ENCODE results near the gene BRDT. TPM values are rescaled to one million over a fixed set of nuclear protein-coding genes. Genes with fewer than 3 reads are reported as not detected.

BRDT gene
- total and polyA plus RNA-seq, 2 of the 13 experiments (the other 11 are each of a cell fraction or from before 2014, with no cell fraction given): not detected

DNA sequence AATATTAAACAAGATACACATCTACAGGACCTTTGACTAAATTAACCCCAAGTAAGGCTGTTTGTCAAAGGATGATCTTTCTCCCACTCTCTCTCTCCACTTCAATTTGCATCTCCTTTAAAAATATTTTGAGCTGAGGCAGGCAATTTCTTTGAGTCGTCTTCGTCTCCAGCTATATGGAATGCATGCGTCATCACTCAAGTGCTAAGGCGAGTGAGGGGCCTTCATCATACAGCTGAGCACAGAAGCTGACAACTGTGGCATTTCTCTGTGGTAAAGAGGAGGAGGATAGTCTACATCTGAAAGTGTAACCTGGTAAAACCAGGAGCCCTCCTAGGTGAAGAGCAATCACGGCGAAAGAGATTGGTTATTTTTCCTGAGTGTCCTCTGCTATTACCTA, 88.2 kb downstream of the BRDT start:
- intact Hi-C loops (cut with micrococcal nuclease; ENCODE audit: unreplicated experiment): no loop called here
- Histone ChIP-seq H3K9ac (ENCODE audit: insufficient read depth, low read depth, low read length) (no peak overlapping the region), H2AFZ (ENCODE audit: low read length) (no peak overlapping the region), H3K27ac (ENCODE audit: extremely low read length, insufficient read depth, low read length) (no peak overlapping the region), H3K36me3 (replicated peaks in 1 of 2; ENCODE audit: control insufficient read depth in 1 of 2, insufficient read depth in 2 of 2, low read length in 2 of 2) (no peaks in the 10 kb centered on the region), H3K4me1 (ENCODE audit: insufficient read depth, low read length) (peaks cover 14% of the 10 kb centered on the region), H3K79me2 (ENCODE audit: insufficient read depth, low read length) (no peaks in the 10 kb centered on the region), H3K27me3 (ENCODE audit: control insufficient read depth in 1 of 2, insufficient read depth in 2 of 2, low read length in 2 of 2) (peaks cover 0 to 3% of the 10 kb centered on the region in 2 experiments; a peak in 1 of 5 replicates), H3K9me3 (ENCODE audit: low read length) (no peaks in the 10 kb centered on the region), H3K4me3 (replicated peaks in 1 of 3; ENCODE audit: insufficient read depth in 1 of 3, low read depth in 2 of 3, low read length in 3 of 3) (no peak overlapping the region), H3K4me2 (ENCODE audit: low read depth, low read length) (no peak overlapping the region), H4K20me1 (ENCODE audit: insufficient read depth, low read length) (no peaks in the 10 kb centered on the region)
- no peak for ATAC-seq
- in situ Hi-C loops (cut with HindIII; ENCODE audit: extremely low pct_ligation_motif_present, low pct_unique_long_range_greater_than_20kb): no loop called here
- BruUV-seq (replicated peaks): no TSS peak
- ChIA-PET CTCF (ENCODE audit: low intra/inter-chr PET ratio, low total read pairs) (no interaction called here), POLR2A (no interaction called here)
- DNase-seq (ENCODE audit: low spot score): no peak
- WGBS (ENCODE audit: low lambda C conversion rate): 86% methylated on average over 6 of the region's 6 CpGs
- no peak for FAIRE-seq
- no peak for TF ChIP-seq KDM3A (CRISPR knock-in tag; IDR thresholded peaks at IDR 0.05; ENCODE audit: low read depth)
- TF ChIP-seq ZNF142 (CRISPR knock-in tag; IDR thresholded peaks at IDR 0.05): no peak
- no peak for TF ChIP-seq PLRG1 (conservative IDR thresholded peaks at IDR 0.05)
- TF ChIP-seq KAT7 (CRISPR knock-in tag; IDR thresholded peaks at IDR 0.05; ENCODE audit: borderline replicate concordance): no peak
- no peak for TF ChIP-seq CSRNP2 (CRISPR knock-in tag; conservative IDR thresholded peaks at IDR 0.05; ENCODE audit: low read depth)
- no peak for TF ChIP-seq NONO (IDR thresholded peaks at IDR 0.05)
- no peak for TF ChIP-seq NONO (CRISPR knock-in tag; conservative IDR thresholded peaks at IDR 0.05)
- TF ChIP-seq, protein P1, sequence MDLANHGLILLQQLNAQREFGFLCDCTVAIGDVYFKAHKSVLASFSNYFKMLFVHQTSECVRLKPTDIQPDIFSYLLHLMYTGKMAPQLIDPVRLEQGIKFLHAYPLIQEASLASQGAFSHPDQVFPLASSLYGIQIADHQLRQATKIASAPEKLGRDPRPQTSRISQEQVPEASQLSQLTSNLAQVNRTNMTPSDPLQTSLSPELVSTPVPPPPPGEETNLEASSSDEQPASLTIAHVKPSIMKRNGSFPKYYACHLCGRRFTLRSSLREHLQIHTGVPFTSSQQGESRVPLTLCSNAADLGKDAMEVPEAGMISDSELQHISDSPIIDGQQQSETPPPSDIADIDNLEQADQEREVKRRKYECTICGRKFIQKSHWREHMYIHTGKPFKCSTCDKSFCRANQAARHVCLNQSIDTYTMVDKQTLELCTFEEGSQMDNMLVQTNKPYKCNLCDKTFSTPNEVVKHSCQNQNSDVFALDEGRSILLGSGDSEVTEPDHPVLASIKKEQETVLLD (CRISPR knock-in tag; IDR thresholded peaks at IDR 0.05; ENCODE audit: low read depth): no peak
- TF ChIP-seq E2F5 (CRISPR knock-in tag; conservative IDR thresholded peaks at IDR 0.05): no peak
- TF ChIP-seq, protein P2, sequence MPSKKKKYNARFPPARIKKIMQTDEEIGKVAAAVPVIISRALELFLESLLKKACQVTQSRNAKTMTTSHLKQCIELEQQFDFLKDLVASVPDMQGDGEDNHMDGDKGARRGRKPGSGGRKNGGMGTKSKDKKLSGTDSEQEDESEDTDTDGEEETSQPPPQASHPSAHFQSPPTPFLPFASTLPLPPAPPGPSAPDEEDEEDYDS (CRISPR knock-in tag; IDR thresholded peaks at IDR 0.05): no peak
- no peak for TF ChIP-seq SATB2 (CRISPR knock-in tag; IDR thresholded peaks at IDR 0.05)
- TF ChIP-seq ZNF160 (CRISPR knock-in tag; IDR thresholded peaks at IDR 0.05): no peak
- no peak for TF ChIP-seq ZNF235 (CRISPR knock-in tag; IDR thresholded peaks at IDR 0.05; ENCODE audit: borderline replicate concordance)
- TF ChIP-seq ISX (CRISPR knock-in tag; conservative IDR thresholded peaks at IDR 0.05): no peak
- TF ChIP-seq ZKSCAN5 (CRISPR knock-in tag; IDR thresholded peaks at IDR 0.05): no peak
- no peak for TF ChIP-seq ZNF724P (CRISPR knock-in tag; IDR thresholded peaks at IDR 0.05; ENCODE audit: borderline replicate concordance)

Data from HepG2 (cell line).